ENCODE data around the gene BAIAP2L2. TPM values are rescaled to one million over a fixed set of nuclear protein-coding genes. Genes with fewer than 3 reads are reported as not detected.

The BAIAP2L2 gene
- total RNA-seq, 1 experiment from 2014 or later = 51.2 TPM

DNA sequence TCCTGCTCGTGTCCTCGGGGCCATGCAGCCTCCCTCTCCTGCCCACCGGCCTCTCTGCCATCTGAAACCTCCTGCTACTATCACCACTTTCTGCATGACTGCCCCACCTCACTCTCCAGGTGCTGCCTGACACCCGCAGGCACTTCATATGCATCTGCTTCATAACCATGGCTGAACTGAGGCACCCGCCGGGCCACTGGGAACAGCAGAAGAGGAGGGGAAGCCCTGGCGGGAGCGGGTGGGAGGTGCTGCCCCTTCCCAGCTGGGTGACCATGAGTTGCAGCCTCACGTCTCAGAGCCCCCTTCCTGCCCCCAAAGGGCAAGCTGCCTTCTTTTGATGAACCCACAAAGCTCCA lies 75.0 kb downstream of the BAIAP2L2 start:
- Mint-ChIP-seq H3K27ac (ENCODE audit: unreplicated experiment) (peak overlapping the region; percentile 64), H3K9me3 (ENCODE audit: low read depth, unreplicated experiment) (no peaks in the 10 kb centered on the region), H3K36me3 (ENCODE audit: insufficient read depth, unreplicated experiment) (peaks cover 13% of the 10 kb centered on the region), H3K4me3 (ENCODE audit: low read depth, unreplicated experiment) (no peak overlapping the region), H3K4me1 (ENCODE audit: low read depth, unreplicated experiment) (peaks cover 18% of the 10 kb centered on the region), H3K27me3 (ENCODE audit: unreplicated experiment) (peaks cover 5% of the 10 kb centered on the region)
- CTCF ChIA-PET = no interaction called here
- DNase-seq = no peak
- TF ChIP-seq, protein P1, sequence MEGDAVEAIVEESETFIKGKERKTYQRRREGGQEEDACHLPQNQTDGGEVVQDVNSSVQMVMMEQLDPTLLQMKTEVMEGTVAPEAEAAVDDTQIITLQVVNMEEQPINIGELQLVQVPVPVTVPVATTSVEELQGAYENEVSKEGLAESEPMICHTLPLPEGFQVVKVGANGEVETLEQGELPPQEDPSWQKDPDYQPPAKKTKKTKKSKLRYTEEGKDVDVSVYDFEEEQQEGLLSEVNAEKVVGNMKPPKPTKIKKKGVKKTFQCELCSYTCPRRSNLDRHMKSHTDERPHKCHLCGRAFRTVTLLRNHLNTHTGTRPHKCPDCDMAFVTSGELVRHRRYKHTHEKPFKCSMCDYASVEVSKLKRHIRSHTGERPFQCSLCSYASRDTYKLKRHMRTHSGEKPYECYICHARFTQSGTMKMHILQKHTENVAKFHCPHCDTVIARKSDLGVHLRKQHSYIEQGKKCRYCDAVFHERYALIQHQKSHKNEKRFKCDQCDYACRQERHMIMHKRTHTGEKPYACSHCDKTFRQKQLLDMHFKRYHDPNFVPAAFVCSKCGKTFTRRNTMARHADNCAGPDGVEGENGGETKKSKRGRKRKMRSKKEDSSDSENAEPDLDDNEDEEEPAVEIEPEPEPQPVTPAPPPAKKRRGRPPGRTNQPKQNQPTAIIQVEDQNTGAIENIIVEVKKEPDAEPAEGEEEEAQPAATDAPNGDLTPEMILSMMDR (IDR thresholded peaks at IDR 0.05; ENCODE audit: unreplicated experiment) = no peak
- BruUV-seq (replicated peaks) = no TSS peak
- intact Hi-C loops (cut with micrococcal nuclease; ENCODE audit: unreplicated experiment) = no loop called here

Other genes starting within 250 kb of the BAIAP2L2 start
- gene MICALL1, start 204.4 kb downstream of the BAIAP2L2 start, total RNA-seq (2022) = 60.7 and 69.7 TPM in 2 replicates
- gene C22orf23, start 157.1 kb downstream of the BAIAP2L2 start, total RNA-seq (2022) = 0.52 and 0.69 TPM in 2 replicates
- gene POLR2F, start 157.0 kb downstream of the BAIAP2L2 start, total RNA-seq (2022) = 105 and 111 TPM in 2 replicates
- not detected in 2 replicates for gene SOX10, start 126.1 kb downstream of the BAIAP2L2 start, total RNA-seq (2022)
- 54.2 and 58.3 TPM in 2 replicates for gene PICK1, start 53.3 kb downstream of the BAIAP2L2 start, total RNA-seq (2022)
- not detected in 2 replicates for gene SLC16A8, start 26.5 kb downstream of the BAIAP2L2 start, total RNA-seq (2022)
- 43.5 and 44.0 TPM in 2 replicates for gene PLA2G6, start 71.1 kb upstream of the BAIAP2L2 start, total RNA-seq (2022)
- 62.4 and 64.8 TPM in 2 replicates for gene MAFF, start 91.3 kb upstream of the BAIAP2L2 start, total RNA-seq (2022)
- gene TMEM184B, start 162.3 kb upstream of the BAIAP2L2 start, total RNA-seq (2022) = 113 and 114 TPM in 2 replicates
- gene CSNK1E, start 206.7 kb upstream of the BAIAP2L2 start, total RNA-seq (2022) = 172 and 178 TPM in 2 replicates